A673 (cell line): ENCODE data around the gene TMOD1.

Source experiments
- EZH2 ChIP-seq: fragments of 200-600 bp; sonication (generic); IDR thresholded peaks from 2 replicates; pipeline ENCODE4 v1.6.1; 2017; ENCODE audit warnings: borderline replicate concordance, low read depth, mild to moderate bottlenecking, mixed read lengths, antibody characterized with exemption, low read length; ENCODE audit not compliant: poor library complexity, severe bottlenecking
- TF ChIP-seq, protein P1 (sequence below): fragments of 300-800, 200-600 bp; sonication (generic); conservative IDR thresholded peaks from 2 replicates; pipeline ENCODE4 v1.5.1; 2017; ENCODE audit warnings: low read depth, mild to moderate bottlenecking, antibody characterized with exemption, low read length, moderate library complexity, mixed read lengths

GRCh38 chr9:97521576-97522333, 20.3 kb downstream of the TMOD1 start:
- TF ChIP-seq, protein P1, sequence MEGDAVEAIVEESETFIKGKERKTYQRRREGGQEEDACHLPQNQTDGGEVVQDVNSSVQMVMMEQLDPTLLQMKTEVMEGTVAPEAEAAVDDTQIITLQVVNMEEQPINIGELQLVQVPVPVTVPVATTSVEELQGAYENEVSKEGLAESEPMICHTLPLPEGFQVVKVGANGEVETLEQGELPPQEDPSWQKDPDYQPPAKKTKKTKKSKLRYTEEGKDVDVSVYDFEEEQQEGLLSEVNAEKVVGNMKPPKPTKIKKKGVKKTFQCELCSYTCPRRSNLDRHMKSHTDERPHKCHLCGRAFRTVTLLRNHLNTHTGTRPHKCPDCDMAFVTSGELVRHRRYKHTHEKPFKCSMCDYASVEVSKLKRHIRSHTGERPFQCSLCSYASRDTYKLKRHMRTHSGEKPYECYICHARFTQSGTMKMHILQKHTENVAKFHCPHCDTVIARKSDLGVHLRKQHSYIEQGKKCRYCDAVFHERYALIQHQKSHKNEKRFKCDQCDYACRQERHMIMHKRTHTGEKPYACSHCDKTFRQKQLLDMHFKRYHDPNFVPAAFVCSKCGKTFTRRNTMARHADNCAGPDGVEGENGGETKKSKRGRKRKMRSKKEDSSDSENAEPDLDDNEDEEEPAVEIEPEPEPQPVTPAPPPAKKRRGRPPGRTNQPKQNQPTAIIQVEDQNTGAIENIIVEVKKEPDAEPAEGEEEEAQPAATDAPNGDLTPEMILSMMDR, result no peak
- TF ChIP-seq EZH2, result no peak
